Activated T-helper 1 cell treated with anti-CD3 and anti-CD28 coated beads, Interleukin-2, amount 50 U/mL, for 16 hours (primary cell): ENCODE measurements around the gene FALEC.

Source experiments
- DNase-seq, 2 donors: peaks; one replicate each; pipeline ENCODE4 v3.0.0-alpha.2; 2020; ENCODE audit warnings: low read depth in 1 of 2, low spot score in 1 of 2

The FALEC gene

GRCh38 chr1:150545486-150546032 is 30.0 kb downstream of the FALEC start:
- no peak for DNase-seq

- no peak for DNase-seq
Measured at GRCh38 chr1:150546294-150546937, 30.9 kb downstream of the FALEC start.

- DNase-seq, result no peak
Measured at GRCh38 chr1:150548324-150548631, 32.7 kb downstream of the FALEC start.

GRCh38 chr1:150548632-150549495 is 33.3 kb downstream of the FALEC start, which contains the start of gene ADAMTSL4:
ADAMTSL4 (plus strand) TSS chr1:150549408; CDS start chr1:150552289, 2,881 bp downstream.
- no peak for DNase-seq

- DNase-seq, result no peak
Measured at GRCh38 chr1:150549496-150550221, 34.1 kb downstream of the FALEC start.

GRCh38 chr1:150550222-150551050 is 34.9 kb downstream of the FALEC start:
- DNase-seq, result no peak

- no peak for DNase-seq
Measured at GRCh38 chr1:150551051-150551783, 35.7 kb downstream of the FALEC start.

GRCh38 chr1:150551784-150552127 is 36.2 kb downstream of the FALEC start:
- no peak for DNase-seq

- DNase-seq, result no peak
Measured at GRCh38 chr1:150552128-150552910, 36.8 kb downstream of the FALEC start.

- no peak for DNase-seq
Measured at GRCh38 chr1:150552911-150553289, 37.3 kb downstream of the FALEC start.

GRCh38 chr1:150553392-150554085 is 38.0 kb downstream of the FALEC start:
- no peak for DNase-seq

- DNase-seq, result no peak
Measured at GRCh38 chr1:150554086-150554452, 38.5 kb downstream of the FALEC start.

- no peak for DNase-seq
Measured at GRCh38 chr1:150555198-150555970, 39.8 kb downstream of the FALEC start.

- no peak for DNase-seq
Measured at GRCh38 chr1:150555971-150556865, 40.7 kb downstream of the FALEC start.

- no peak for DNase-seq
Measured at GRCh38 chr1:150557065-150557600, 41.6 kb downstream of the FALEC start.

GRCh38 chr1:150557813-150558212 is 42.3 kb downstream of the FALEC start:
- no peak for DNase-seq

GRCh38 chr1:150558303-150558704 is 42.8 kb downstream of the FALEC start:
- no peak for DNase-seq
